Kidney (tissue), 14 donors: ENCODE data around the gene BAD. TPM values are rescaled to one million over a fixed set of nuclear protein-coding genes. Genes with fewer than 3 reads are reported as not detected.
A peak's percentile ranks its signal among the peaks of the same experiment; 100 is the strongest.

Experiments
- DNase-seq, 5 donors: peaks; one replicate each; pipeline ENCODE4 v3.0.0-alpha.2; 2013 to 2020
- FAIRE-seq: peaks from 2 replicates; lab custom pipeline; 2012; peaks lifted over from hg19 to GRCh38; lab: Jason Lieb, UNC
- H3K27ac ChIP-seq, 2 donors: one replicate each; pipeline ENCODE4 v1.7.0; 2013; ENCODE audit warnings: low read depth in 2 of 2, low read length in 2 of 2, inconsistent platforms in 1 of 2
- H3K27me3 ChIP-seq: one replicate; pipeline ENCODE4 v1.7.1; 2013; ENCODE audit warnings: low read length, inconsistent platforms; ENCODE audit not compliant: control insufficient read depth, insufficient read depth
- H3K36me3 ChIP-seq, 3 donors: one replicate each; pipeline versions ENCODE4 v1.7.0 to v1.7.1; 2013; ENCODE audit warnings: low read length in 3 of 3, control low read depth in 1 of 3, inconsistent platforms in 1 of 3; ENCODE audit not compliant: insufficient read depth in 3 of 3, control insufficient read depth in 2 of 3
- H3K4me1 ChIP-seq, 3 donors: one replicate each; pipeline versions ENCODE4 v1.7.0 to v1.7.1; 2013; ENCODE audit warnings: low read length in 3 of 3, inconsistent platforms in 1 of 3, low read depth in 1 of 3; ENCODE audit not compliant: control insufficient read depth in 2 of 3, insufficient read depth in 2 of 3
- H3K4me3 ChIP-seq, 3 donors: one replicate each; pipeline versions ENCODE4 v1.7.0 to v1.8.1; 2013; ENCODE audit warnings: low read length in 3 of 3, control low read depth in 1 of 3, inconsistent platforms in 1 of 3
- H3K9ac ChIP-seq, 3 donors: one replicate each; pipeline versions ENCODE4 v1.7.0 to v1.7.1; 2013; ENCODE audit warnings: low read length in 3 of 3, control low read depth in 1 of 3, inconsistent platforms in 1 of 3
- H3K9me3 ChIP-seq, 3 donors: one replicate each; pipeline versions ENCODE4 v1.7.0 to v1.7.1; 2013; ENCODE audit warnings: low read length in 3 of 3, control low read depth in 1 of 3, inconsistent platforms in 1 of 3; ENCODE audit not compliant: control insufficient read depth in 2 of 3, insufficient read depth in 1 of 3
- CTCF ChIP-seq: IDR thresholded peaks from 3 replicates; pipeline ENCODE4 v1.5.1; 2012; ENCODE audit warnings: mild to moderate bottlenecking, moderate library complexity, borderline replicate concordance; ENCODE audit not compliant: insufficient read depth; ENCODE audit errors: extremely low read depth
- intact Hi-C: fragments of 100-400 bp; cut with DNase I; formaldehyde crosslinking; loops from one replicate; pipeline ENCODE4 v1.11.1; 2022
- polyA plus RNA-seq: library from polyadenylated mRNA; stranded (reverse); fragments of 350-450 nt; fragmentation: Illumina TruSeq; extraction: RNeasy Lipid Tissue Mini Kit (QIAGEN cat#74804); gene quantifications from one replicate; pipeline ENCODE4 v1.2.3, GENCODE V29; 2014; ENCODE audit warnings: low read depth, low replicate concordance; ENCODE audit not compliant: insufficient read depth
- total RNA-seq: library from RNA; stranded (reverse); fragmentation: NEBNext Ultra II Directional; extraction: Animal tissue kit (Norgen Biotek cat#: 25700); gene quantifications from one replicate; pipeline ENCODE4 v1.2.1, GENCODE V29; 2021
- donor health status: control.
- donor health status: control.
- donor health status: control.
- donor health status: control.
- donor health status: control.
- donor health status: DM: yes; HTN: yes; CAD: no.
- donor health status: Normal renal cell carcinoma (clear cell type).

Gene BAD
- total and polyA plus RNA-seq, 2 donors from 2014 or later, result 59.8 to 157 TPM

GRCh38 chr11:64331569-64332371, 47.3 kb upstream of the BAD start:
- Histone ChIP-seq H3K36me3 (no peaks in the 10 kb centered on the region), H3K4me3 (no peak overlapping the region), H3K27me3 (no peaks in the 10 kb centered on the region), H3K9ac (no peak overlapping the region), H3K9me3 (no peaks in the 10 kb centered on the region), H3K27ac (no peak overlapping the region), H3K4me1 (peaks cover 0 to 10% (median 0%) of the 10 kb centered on the region in 3 donors)
- intact Hi-C loops, result no loop called here
- FAIRE-seq (no peak), DNase-seq (peak in 2 of 5 donors; percentile 49 to 94)
- peak; percentile 29 for TF ChIP-seq CTCF

- H3K4me1 ChIP-seq, result peaks cover 0 to 10% (median 0%) of the 10 kb centered on the region in 3 donors
- H3K9ac ChIP-seq, result no peak overlapping the region
- FAIRE-seq, result no peak
- no peaks in the 10 kb centered on the region for H3K36me3 ChIP-seq
- H3K27me3 ChIP-seq, result no peaks in the 10 kb centered on the region
- H3K9me3 ChIP-seq, result no peaks in the 10 kb centered on the region
- TF ChIP-seq CTCF, result no peak
- intact Hi-C loops, result no loop called here
- no peak for DNase-seq
- H3K27ac ChIP-seq, result no peak overlapping the region
- H3K4me3 ChIP-seq, result no peak overlapping the region
Measured at GRCh38 chr11:64330888-64331287, 46.4 kb upstream of the BAD start.

GRCh38 chr11:64327993-64328392, 43.5 kb upstream of the BAD start:
- no peaks in the 10 kb centered on the region for H3K9me3 ChIP-seq
- FAIRE-seq, result no peak
- H3K27me3 ChIP-seq, result no peaks in the 10 kb centered on the region
- H3K27ac ChIP-seq, result no peak overlapping the region
- H3K4me1 ChIP-seq, result peaks cover 0 to 10% (median 0%) of the 10 kb centered on the region in 3 donors
- no peak for DNase-seq
- no peak overlapping the region for H3K9ac ChIP-seq
- TF ChIP-seq CTCF, result no peak
- no peak overlapping the region for H3K4me3 ChIP-seq
- intact Hi-C loops, result no loop called here
- H3K36me3 ChIP-seq, result no peaks in the 10 kb centered on the region
